ENCODE results near the gene CRISPLD2. TPM values are rescaled to one million over a fixed set of nuclear protein-coding genes. Genes with fewer than 3 reads are reported as not detected.
A peak's percentile ranks its signal among the peaks of the same experiment; 100 is the strongest.

CRISPLD2 gene
- total and polyA plus RNA-seq, 9 of the 15 experiments (the other 6 are each of a cell fraction or from before 2014, with no cell fraction given): 0.03 to 0.24 (median 0.04) TPM; not detected in 4

GRCh38 chr16:84813141-84813934 is 6.4 kb upstream of the CRISPLD2 start (continued):
- TF ChIP-seq ZKSCAN1 (IDR thresholded peaks at IDR 0.05; ENCODE audit: low read depth, low read length) (no peak), ZNF133 (CRISPR knock-in tag; IDR thresholded peaks at IDR 0.05) (no peak), ATF7 (IDR thresholded peaks at IDR 0.05) (peak; percentile 73), TAF7 (tag; IDR thresholded peaks at IDR 0.05) (no peak), ZNF280A (IDR thresholded peaks at IDR 0.05; ENCODE audit: low read depth, partially characterized antibody) (peak; percentile 43), DNMT1 (IDR thresholded peaks at IDR 0.05) (no peak), ZNF274 (IDR thresholded peaks at IDR 0.05; ENCODE audit: borderline replicate concordance, low read depth, low read length) (no peak), EGR1 (conservative IDR thresholded peaks at IDR 0.05) (no peak), USF1 (CRISPR knock-in tag; IDR thresholded peaks at IDR 0.05) (peak; percentile 93), CCNT2 (IDR thresholded peaks at IDR 0.05; ENCODE audit: borderline replicate concordance, extremely low read depth, insufficient read length, low read depth, low read length) (no peak), ATF3 (IDR thresholded peaks at IDR 0.05) (peak; percentile 73), ATF3 (CRISPR knock-in tag; conservative IDR thresholded peaks at IDR 0.05) (no peak), E2F1 (CRISPR knock-in tag; IDR thresholded peaks at IDR 0.05) (no peak), USF2 (CRISPR knock-in tag; IDR thresholded peaks at IDR 0.05) (peak; percentile 83), MED1 (CRISPR knock-in tag; IDR thresholded peaks at IDR 0.05; ENCODE audit: borderline replicate concordance) (no peak)
